Neutrophil (primary cell): ENCODE data around the gene MOB1B.

Experiments
- H3K27ac ChIP-seq: fragments of 200-600 bp; sonication (generic); 2 replicates; pipeline ENCODE4 v1.5.1; 2016; ENCODE audit warnings: mild to moderate bottlenecking, moderate library complexity
- H3K27me3 ChIP-seq: fragments of 200-600 bp; sonication (generic); 2 replicates; pipeline ENCODE4 v1.6.0; 2016; ENCODE audit warnings: mild to moderate bottlenecking
- H3K36me3 ChIP-seq: fragments of 200-600 bp; sonication (generic); 2 replicates; pipeline ENCODE4 v1.5.1; 2017
- H3K4me1 ChIP-seq, 2 experiments: fragments of 200-600 bp in 1 of 2; sonication (generic) in 1 of 2; 1 replicate in 1 of 2; 2 replicates in 1 of 2; pipeline versions ENCODE4 v1.5.1 to v1.6.1; 2013 to 2016; ENCODE audit warnings: low read depth in 1 of 2, low read length in 1 of 2, mild to moderate bottlenecking in 1 of 2, moderate library complexity in 1 of 2; ENCODE audit not compliant: control insufficient read depth in 1 of 2, insufficient read depth in 1 of 2
- H3K4me3 ChIP-seq, 2 experiments: fragments of 200-600 bp in 1 of 2; sonication (generic) in 1 of 2; 1 replicate in 1 of 2; 2 replicates in 1 of 2; pipeline ENCODE4 v1.5.1; 2013 to 2016; ENCODE audit warnings: low read depth in 1 of 2, low read length in 1 of 2, mild to moderate bottlenecking in 1 of 2, moderate library complexity in 1 of 2
- H3K9me3 ChIP-seq: fragments of 200-600 bp; sonication (generic); 2 replicates; pipeline ENCODE4 v1.5.1; 2016
- CTCF ChIP-seq: fragments of 200-600 bp; sonication (generic); IDR thresholded peaks from 2 replicates; pipeline ENCODE4 v1.5.1; 2016; ENCODE audit warnings: antibody characterized with exemption

The MOB1B gene

GRCh38 chr4:70868778-70869177 lies 33.4 kb upstream of the MOB1B start:
- Histone ChIP-seq H3K4me3 (no peak overlapping the region), H3K4me1 (no peaks in the 10 kb centered on the region), H3K27ac (no peak overlapping the region), H3K9me3 (no peaks in the 10 kb centered on the region), H3K36me3 (no peaks in the 10 kb centered on the region), H3K27me3 (no peaks in the 10 kb centered on the region)
- TF ChIP-seq CTCF: no peak

GRCh38 chr4:70873216-70873615 lies 29.0 kb upstream of the MOB1B start:
- no peak for TF ChIP-seq CTCF
- H3K4me3 ChIP-seq: no peak overlapping the region

GRCh38 chr4:70874268-70875156 lies 27.7 kb upstream of the MOB1B start:
- no peak overlapping the region for H3K4me3 ChIP-seq
- H3K27ac ChIP-seq: no peak overlapping the region
- no peaks in the 10 kb centered on the region for H3K4me1 ChIP-seq
- H3K9me3 ChIP-seq: no peaks in the 10 kb centered on the region
- no peak for TF ChIP-seq CTCF
- H3K36me3 ChIP-seq: no peaks in the 10 kb centered on the region
- no peaks in the 10 kb centered on the region for H3K27me3 ChIP-seq

More at GRCh38 chr4:70873216-70873615, 29.0 kb upstream of the MOB1B start:
- Histone ChIP-seq H3K9me3 (no peaks in the 10 kb centered on the region), H3K4me1 (no peaks in the 10 kb centered on the region), H3K27ac (no peak overlapping the region), H3K27me3 (no peaks in the 10 kb centered on the region), H3K36me3 (no peaks in the 10 kb centered on the region)

- Histone ChIP-seq H3K36me3 (no peaks in the 10 kb centered on the region), H3K9me3 (no peaks in the 10 kb centered on the region), H3K27ac (no peak overlapping the region), H3K4me3 (no peak overlapping the region), H3K4me1 (no peaks in the 10 kb centered on the region), H3K27me3 (no peaks in the 10 kb centered on the region)
- no peak for TF ChIP-seq CTCF
Observed at GRCh38 chr4:70877556-70877955, 24.6 kb upstream of the MOB1B start.

- no peak overlapping the region for H3K4me3 ChIP-seq
- H3K4me1 ChIP-seq: no peaks in the 10 kb centered on the region
- H3K36me3 ChIP-seq: no peaks in the 10 kb centered on the region
- TF ChIP-seq CTCF: no peak
- H3K9me3 ChIP-seq: no peaks in the 10 kb centered on the region
- no peaks in the 10 kb centered on the region for H3K27me3 ChIP-seq
- H3K27ac ChIP-seq: no peak overlapping the region
Observed at GRCh38 chr4:70880739-70881138, 21.4 kb upstream of the MOB1B start.
